OCI-LY1 (cell line): ENCODE data around the gene VIPR2.
"Not testable (repeated sequence)": the region's sequence is repeated elsewhere in the genome, so short reads cannot be mapped to it uniquely, and the experiment has no call there.

Experiments
- CTCF ChIP-seq: fragments of 200-600 bp; sonication (generic), shearing (Covaris generic); IDR thresholded peaks from 2 replicates; pipeline ENCODE4 v1.5.1; 2017; ENCODE audit warnings: mild to moderate bottlenecking, antibody characterized with exemption, low read length, moderate library complexity, mixed read lengths
- EZH2 ChIP-seq: fragments of 200-600 bp; sonication (generic), shearing (Covaris generic); IDR thresholded peaks from 2 replicates; pipeline ENCODE4 v1.8.0; 2017; ENCODE audit warnings: borderline replicate concordance, mixed run types, mild to moderate bottlenecking, antibody characterized with exemption, low read length, moderate library complexity, mixed read lengths

- not testable (repeated sequence) for TF ChIP-seq CTCF, EZH2
These were observed 160.7 kb downstream of the VIPR2 start for GRCh38 chr7:158984007-158984406.
